Activated gamma-delta T cell treated with Interleukin-2 at 50 U/mL for 16 hours (primary cell): ENCODE results near the gene PGM1.

ENCODE experiments used
- DNase-seq: peaks from one replicate; pipeline ENCODE4 v3.0.0-alpha.2; 2020

The PGM1 gene

GRCh38 chr1:63669151-63669961, 76.1 kb downstream of the PGM1 start:
- DNase-seq, result no peak

GRCh38 chr1:63670164-63670563, 77.0 kb downstream of the PGM1 start:
- no peak for DNase-seq

- DNase-seq, result no peak
These were observed 78.3 kb downstream of the PGM1 start for GRCh38 chr1:63671514-63671913.

- no peak for DNase-seq
These were observed 81.1 kb downstream of the PGM1 start for GRCh38 chr1:63674238-63674864.

DNA sequence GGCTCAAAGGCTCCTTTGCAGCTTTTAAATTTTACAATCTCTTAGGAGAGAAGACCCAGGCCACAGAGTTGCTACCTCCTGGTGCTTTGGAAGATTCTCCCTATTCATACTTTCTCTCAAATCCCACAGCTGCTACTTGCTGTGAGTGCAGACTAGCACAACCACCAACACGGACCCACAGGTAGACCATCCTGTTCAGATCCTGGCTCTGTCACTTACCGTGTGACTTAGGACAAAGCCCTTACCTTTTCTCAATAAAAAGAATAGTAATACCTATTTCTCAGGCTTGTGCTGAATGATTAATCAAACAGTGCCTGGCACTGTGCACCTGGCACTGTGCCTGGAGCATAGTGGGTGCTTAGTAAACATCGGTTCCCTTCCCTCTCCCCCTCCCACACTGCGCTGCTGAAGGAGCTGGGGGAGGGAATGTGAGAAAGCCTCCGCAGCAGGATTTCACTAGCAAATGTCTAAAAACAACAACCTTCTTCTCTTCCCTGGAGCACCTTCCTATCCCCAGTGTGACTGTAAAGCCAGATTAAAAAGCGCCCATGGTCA, 81.7 kb downstream of the PGM1 start:
- DNase-seq, result no peak

- DNase-seq, result no peak
These were observed 82.3 kb downstream of the PGM1 start for GRCh38 chr1:63675420-63675931.

- DNase-seq, result no peak
These were observed 84.3 kb downstream of the PGM1 start for GRCh38 chr1:63677497-63677896.

DNA sequence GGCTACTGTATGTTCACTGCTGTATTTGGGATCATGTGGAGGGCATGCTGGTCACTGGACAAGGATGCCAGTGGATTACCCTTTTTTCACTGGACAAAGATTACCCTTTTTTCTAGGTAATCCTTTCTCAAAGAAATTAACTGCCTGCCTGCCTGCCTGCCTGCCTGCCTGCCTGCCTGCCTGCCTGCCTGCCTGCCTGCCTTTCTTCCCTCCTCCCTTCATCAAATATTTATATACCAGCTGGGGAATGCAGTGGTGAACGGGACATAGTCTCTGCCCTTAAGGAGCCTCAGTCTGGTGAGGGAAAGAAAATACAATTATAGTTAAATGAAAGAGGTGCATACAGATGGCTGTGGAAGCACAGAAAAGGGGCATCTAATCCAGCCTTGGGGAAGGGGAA, 85.0 kb downstream of the PGM1 start:
- DNase-seq, result no peak

DNA sequence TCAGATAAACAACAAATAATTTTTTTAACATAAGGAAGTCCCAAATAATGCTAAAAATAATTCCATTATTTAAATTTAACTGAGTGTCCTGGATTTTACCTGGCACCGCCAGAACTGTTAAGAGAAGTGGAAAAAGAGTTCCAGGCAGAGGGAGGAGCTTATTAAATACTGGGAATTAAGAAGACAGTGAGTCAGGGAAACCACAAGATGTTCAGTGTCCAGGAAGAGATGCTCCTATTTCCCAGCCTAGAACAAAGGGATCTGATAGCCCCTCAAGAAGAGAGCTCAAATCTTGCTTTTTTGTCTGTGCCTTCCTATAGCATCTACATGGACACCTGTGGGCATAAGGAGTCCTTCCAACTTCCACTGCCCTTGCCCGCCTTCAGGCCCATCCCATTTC, 85.9 kb downstream of the PGM1 start:
- DNase-seq, result no peak

GRCh38 chr1:63679589-63679988, 86.4 kb downstream of the PGM1 start:
- DNase-seq, result no peak

- no peak for DNase-seq
These were observed 89.7 kb downstream of the PGM1 start for GRCh38 chr1:63682936-63683335.

DNA sequence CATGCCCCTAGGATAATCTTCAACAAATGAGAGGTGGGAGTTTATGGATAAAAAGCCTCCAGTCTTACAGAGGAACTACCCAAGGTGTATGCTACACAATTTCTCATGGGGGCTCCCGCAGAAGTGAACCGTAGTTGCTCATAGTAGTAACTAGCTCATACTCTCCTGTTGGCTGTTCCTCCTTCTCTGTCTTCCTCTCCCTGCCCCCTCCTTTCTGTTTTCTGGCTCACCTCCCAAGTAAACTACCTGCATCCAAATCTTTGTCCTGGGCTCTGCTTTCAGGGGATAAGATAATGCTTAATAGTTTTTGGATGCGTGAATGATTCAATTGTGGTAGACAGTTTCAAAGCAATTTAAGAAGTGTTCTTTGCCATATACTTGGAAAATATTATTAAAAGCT, 90.5 kb downstream of the PGM1 start:
- no peak for DNase-seq

DNA sequence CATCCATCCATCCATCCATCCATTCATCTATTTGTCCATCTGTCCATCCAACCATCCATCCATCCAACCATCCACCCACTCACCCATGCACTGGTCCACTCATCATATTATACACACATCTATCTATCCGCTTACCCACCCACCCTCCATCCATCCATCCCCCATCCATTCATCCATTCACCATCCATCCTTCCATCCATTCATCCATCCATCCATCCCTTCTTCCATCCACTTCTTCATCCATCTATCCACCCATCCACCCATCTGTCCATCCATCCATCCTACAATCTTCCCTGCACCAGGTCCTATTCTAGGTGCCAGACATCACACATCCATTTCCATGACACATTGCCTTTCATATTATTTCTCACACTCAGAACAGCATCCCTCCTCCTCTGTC, 93.5 kb downstream of the PGM1 start:
- DNase-seq, result no peak

DNA sequence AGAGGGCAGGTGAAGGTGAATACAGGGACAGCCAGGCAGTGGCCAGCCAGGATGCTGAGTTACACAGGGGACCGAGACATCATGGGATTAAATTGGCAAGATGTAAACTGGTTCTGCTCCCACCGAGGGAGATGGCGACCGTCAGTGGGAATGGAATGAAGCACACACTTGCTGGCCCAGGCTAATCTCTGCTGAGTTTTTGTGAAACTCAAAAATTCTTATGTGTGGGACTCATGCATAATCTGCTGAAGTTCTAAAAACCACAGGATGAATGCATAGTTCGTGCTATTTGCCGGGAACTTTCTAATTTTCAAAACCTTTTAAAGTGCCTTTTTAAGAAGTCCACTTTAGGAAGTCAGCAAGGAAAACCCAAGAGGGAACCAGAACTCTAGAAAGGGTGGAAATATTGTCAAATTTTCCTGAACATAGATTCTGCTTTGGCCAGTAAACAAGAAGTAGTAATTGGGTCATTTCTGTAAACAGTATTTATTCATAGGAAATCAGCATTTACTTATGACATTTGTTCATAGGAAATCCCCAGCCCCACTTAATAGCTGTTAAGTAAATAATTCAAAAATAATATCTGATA, 95.2 kb downstream of the PGM1 start:
- no peak for DNase-seq

DNA sequence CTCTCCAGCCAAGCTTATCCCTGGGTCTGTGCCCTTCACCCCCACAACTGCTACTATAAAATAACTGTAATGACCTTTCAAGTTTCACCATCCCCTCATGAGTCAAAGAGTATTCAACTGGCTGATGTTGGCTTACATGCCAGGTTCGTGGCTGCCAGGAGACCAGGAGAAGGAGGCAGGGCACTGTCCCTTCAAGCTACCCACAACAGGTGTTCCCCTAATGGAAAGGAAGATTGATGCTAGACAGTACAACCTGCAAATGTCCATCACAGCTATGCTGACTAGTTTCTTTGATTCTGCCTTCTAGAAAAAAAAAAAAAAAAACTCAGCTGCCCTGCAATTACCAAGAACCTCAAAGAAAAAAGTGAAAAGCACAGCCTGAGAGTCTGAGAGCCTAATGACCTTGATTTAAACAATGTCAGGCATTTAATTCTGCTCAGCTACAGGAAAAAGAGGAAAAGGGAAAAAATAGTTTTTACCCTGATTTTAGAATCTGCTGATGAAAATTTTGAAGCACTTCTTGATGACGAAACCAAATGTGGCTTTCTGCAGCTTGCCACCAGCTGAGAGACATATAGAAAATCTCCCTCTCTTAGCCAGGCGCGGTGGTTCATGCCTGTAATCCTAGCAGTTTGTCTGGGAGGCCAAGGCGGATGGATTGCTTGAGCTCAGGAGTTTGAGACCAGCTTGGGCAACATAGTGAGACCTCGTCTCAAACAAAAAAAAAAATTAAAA, 97.9 kb downstream of the PGM1 start:
- DNase-seq, result no peak

GRCh38 chr1:63691701-63692425, 98.7 kb downstream of the PGM1 start:
- DNase-seq, result no peak

DNA sequence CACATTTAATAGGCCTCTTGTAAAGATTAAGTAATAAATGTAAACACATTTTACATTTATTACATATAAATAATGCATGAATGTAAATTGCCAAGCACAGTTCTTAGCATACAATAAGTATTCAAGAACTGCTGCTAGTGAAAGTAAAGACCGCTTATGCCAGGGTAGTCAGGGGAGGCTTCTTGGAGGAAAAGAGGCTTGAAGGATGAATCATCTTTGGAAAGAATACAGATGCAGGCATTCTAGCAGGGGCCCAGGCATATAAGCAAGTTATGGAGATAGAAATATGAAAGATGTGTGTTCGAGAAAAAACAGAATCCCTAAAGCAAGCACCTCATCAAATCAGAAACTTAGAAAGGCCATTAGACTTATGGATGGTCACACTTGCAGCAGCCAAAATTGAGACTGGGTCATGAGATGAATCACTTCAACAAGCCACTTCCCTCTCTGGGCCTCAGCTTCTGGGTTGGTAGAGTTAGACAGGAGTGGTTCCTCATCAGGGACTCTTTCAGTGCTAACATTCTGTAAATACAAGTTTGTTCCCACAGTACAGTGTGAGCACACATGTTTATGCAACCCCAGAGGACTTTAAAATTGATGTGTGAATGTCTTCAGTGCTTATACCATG, 100.8 kb downstream of the PGM1 start:
- no peak for DNase-seq

- DNase-seq, result no peak
These were observed 105.0 kb downstream of the PGM1 start for GRCh38 chr1:63698001-63698838.

DNA sequence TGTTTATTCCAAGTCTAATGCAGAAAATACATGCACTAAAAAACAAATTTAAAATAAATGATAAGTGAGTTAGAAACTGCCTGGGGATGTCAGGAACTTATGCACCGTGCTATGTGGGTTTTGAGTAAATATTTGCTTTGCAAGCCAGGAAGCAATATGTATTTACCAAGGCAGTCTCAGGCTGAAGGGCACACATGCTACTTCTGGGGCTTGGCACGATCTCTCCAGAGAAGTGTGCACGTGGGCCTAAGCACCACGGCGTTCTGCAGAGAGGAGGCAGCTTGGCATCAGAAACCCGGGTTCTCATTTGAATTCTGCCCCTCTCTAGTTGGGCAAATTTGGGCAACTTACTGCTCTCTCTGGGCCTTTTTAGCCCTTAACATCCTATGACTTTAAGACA, 108.0 kb downstream of the PGM1 start:
- no peak for DNase-seq

- no peak for DNase-seq
These were observed 110.5 kb downstream of the PGM1 start for GRCh38 chr1:63703701-63704107.

DNA sequence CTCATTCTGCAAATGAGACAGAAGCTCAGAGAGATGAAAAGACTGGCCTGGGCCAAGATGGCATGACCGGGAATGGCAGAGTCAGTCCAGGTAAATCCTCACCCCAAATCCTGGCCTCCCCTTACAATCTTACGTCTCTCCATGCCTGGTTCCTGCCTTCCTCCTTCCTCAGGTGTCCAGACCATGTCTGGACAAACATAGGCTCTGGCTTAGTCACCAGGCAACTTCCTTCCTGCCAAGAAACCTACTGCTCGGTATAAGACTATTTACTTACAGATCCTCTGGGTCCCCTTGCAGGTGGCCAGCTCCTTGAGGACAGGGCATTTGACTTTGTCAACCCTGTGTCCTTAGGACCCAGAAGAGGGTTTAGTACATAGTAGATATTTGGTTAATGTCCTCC, 111.2 kb downstream of the PGM1 start:
- DNase-seq, result no peak
